GM18861 (cell line): ENCODE results near the gene ADD2.
"Not testable (repeated sequence)": the region's sequence is repeated elsewhere in the genome, so short reads cannot be mapped to it uniquely, and the experiment has no call there.

Experiments used
- ATAC-seq: cut with Tn5 transposase; IDR thresholded peaks from one replicate; pipeline ENCODE4 v1.9.1; 2021; ENCODE audit not compliant: unreplicated experiment

The ADD2 gene

GRCh38 chr2:70753902-70754301, 14.1 kb downstream of the ADD2 start:
- no peak for ATAC-seq

- ATAC-seq: no peak
Measured at GRCh38 chr2:70753031-70753430, 15.0 kb downstream of the ADD2 start.

- ATAC-seq: no peak
Measured at GRCh38 chr2:70752396-70752795, 15.6 kb downstream of the ADD2 start.

- ATAC-seq: no peak
Measured at GRCh38 chr2:70751881-70752280, 16.1 kb downstream of the ADD2 start.

- no peak for ATAC-seq
Measured at GRCh38 chr2:70750320-70750719, 17.7 kb downstream of the ADD2 start.

- no peak for ATAC-seq
Measured at GRCh38 chr2:70748002-70748784, 19.8 kb downstream of the ADD2 start.

- ATAC-seq: no peak
Measured at GRCh38 chr2:70747284-70747683, 20.7 kb downstream of the ADD2 start.

- no peak for ATAC-seq
Measured at GRCh38 chr2:70746094-70746974, 21.7 kb downstream of the ADD2 start.

GRCh38 chr2:70745276-70745825, 22.6 kb downstream of the ADD2 start:
- no peak for ATAC-seq

- no peak for ATAC-seq
Measured at GRCh38 chr2:70744397-70744796, 23.6 kb downstream of the ADD2 start.

- no peak for ATAC-seq
Measured at GRCh38 chr2:70743677-70744076, 24.3 kb downstream of the ADD2 start.

GRCh38 chr2:70743068-70743467, 24.9 kb downstream of the ADD2 start:
- ATAC-seq: no peak

- not testable (repeated sequence) for ATAC-seq
Measured at GRCh38 chr2:70739492-70739891, 28.5 kb downstream of the ADD2 start.

- no peak for ATAC-seq
Measured at GRCh38 chr2:70738159-70738558, 29.8 kb downstream of the ADD2 start.

- ATAC-seq: no peak
Measured at GRCh38 chr2:70735071-70735470, 32.9 kb downstream of the ADD2 start.

- ATAC-seq: no peak
Measured at GRCh38 chr2:70733646-70734180, 34.3 kb downstream of the ADD2 start.

- ATAC-seq: no peak
Measured at GRCh38 chr2:70732766-70733645, 35.0 kb downstream of the ADD2 start.

GRCh38 chr2:70730730-70731129, 37.3 kb downstream of the ADD2 start:
- ATAC-seq: no peak

- no peak for ATAC-seq
Measured at GRCh38 chr2:70729647-70730046, 38.4 kb downstream of the ADD2 start.

- ATAC-seq: no peak
Measured at GRCh38 chr2:70728128-70728527, 39.9 kb downstream of the ADD2 start.
